ENCODE measurements around the gene NEURL2. TPM values are rescaled to one million over a fixed set of nuclear protein-coding genes. Genes with fewer than 3 reads are reported as not detected.

The NEURL2 gene
- total and polyA plus RNA-seq, 10 of the 15 experiments (the other 5 are each of a cell fraction or from before 2014, with no cell fraction given), result 0.53 to 7.0 (median 2.7) TPM

GRCh38 chr20:45894797-45895196 is 3.8 kb upstream of the NEURL2 start (continued):
- TF ChIP-seq ZBTB11 (CRISPR knock-in tag; IDR thresholded peaks at IDR 0.05) (no peak), RELA (IDR thresholded peaks at IDR 0.05; ENCODE audit: borderline replicate concordance, partially characterized antibody) (no peak), NR2C1 (IDR thresholded peaks at IDR 0.05) (no peak), BCL3 (IDR thresholded peaks at IDR 0.05; ENCODE audit: borderline replicate concordance, insufficient read depth, low read depth, low read length, poor library complexity, severe bottlenecking) (no peak), POLR2AphosphoS2 (IDR thresholded peaks at IDR 0.05; ENCODE audit: low read depth, low read length) (no peak), EGR1 (IDR thresholded peaks at IDR 0.05; ENCODE audit: borderline replicate concordance in 1 of 2, low read depth in 2 of 2, low read length in 2 of 2) (no peak), RUNX3 (IDR thresholded peaks at IDR 0.05; ENCODE audit: low read length) (no peak), HDAC2 (IDR thresholded peaks at IDR 0.05) (no peak), SUPT20H (IDR thresholded peaks at IDR 0.05; ENCODE audit: borderline replicate concordance, control insufficient read depth, low read depth, low read length) (no peak)
